SK-N-SH (cell line): ENCODE results near the gene DNAJC15.

Experiments
- CHD2 ChIP-seq: fragments of 150-350 bp; IDR thresholded peaks from 2 replicates; pipeline ENCODE4 v1.6.1; 2018; ENCODE audit warnings: low read length; ENCODE audit not compliant: partially characterized antibody
- CTCF ChIP-seq: fragments of 200-600 bp; sonication (generic); IDR thresholded peaks from 2 replicates; pipeline ENCODE4 v1.6.1; 2017; ENCODE audit warnings: antibody characterized with exemption, mild to moderate bottlenecking, moderate library complexity
- FOXM1 ChIP-seq: IDR thresholded peaks from 2 replicates; pipeline ENCODE4 v1.4.0; 2012; ENCODE audit warnings: low read depth, mild to moderate bottlenecking
- JUND ChIP-seq: IDR thresholded peaks from 2 replicates; pipeline ENCODE4 v1.4.0; 2012
- MAX ChIP-seq: IDR thresholded peaks from 2 replicates; pipeline ENCODE4 v1.4.0; 2012; ENCODE audit warnings: low read depth
- PBX3 ChIP-seq: IDR thresholded peaks from 2 replicates; pipeline ENCODE4; 2012
- RXRA ChIP-seq: IDR thresholded peaks from 2 replicates; pipeline ENCODE4 v1.4.0; 2012; ENCODE audit warnings: low read depth, mild to moderate bottlenecking, borderline replicate concordance
- YY1 ChIP-seq: IDR thresholded peaks from 2 replicates; pipeline ENCODE4 v1.4.0; 2012; ENCODE audit warnings: low read depth, mild to moderate bottlenecking

GRCh38 chr13:43111559-43112400 lies 88.4 kb downstream of the DNAJC15 start:
- no peak for TF ChIP-seq CHD2
- no peak for TF ChIP-seq RXRA
- TF ChIP-seq PBX3, result no peak
- TF ChIP-seq CTCF, result no peak
- TF ChIP-seq FOXM1, result no peak
- no peak for TF ChIP-seq YY1
- TF ChIP-seq JUND, result no peak
- TF ChIP-seq MAX, result no peak
